Lung (tissue), 12 donors: ENCODE measurements around the gene PITPNB. TPM values are rescaled to one million over a fixed set of nuclear protein-coding genes. Genes with fewer than 3 reads are reported as not detected.

Experiments used
- ATAC-seq: fragments of 200-7000 bp; cut with Tn5 transposase; one replicate; pipeline ENCODE4 v1.9.1; 2020; ENCODE audit warnings: moderate number of reproducible peaks; ENCODE audit not compliant: insufficient read depth, low FRiP score
- DNase-seq, 3 donors: peaks; one replicate each; pipeline ENCODE4 v3.0.0-alpha.2; 2013 to 2017
- H3K27ac ChIP-seq, 2 donors: one replicate each; pipeline ENCODE4 v1.5.1; 2013; ENCODE audit warnings: mild to moderate bottlenecking in 2 of 2, moderate library complexity in 2 of 2, control low read depth in 1 of 2, inconsistent platforms in 1 of 2, low read depth in 1 of 2, low read length in 1 of 2
- H3K27me3 ChIP-seq, 3 donors: one replicate each; pipeline ENCODE4 v1.5.1; 2013; ENCODE audit warnings: low read length in 2 of 3; ENCODE audit not compliant: control insufficient read depth in 3 of 3, insufficient read depth in 3 of 3
- H3K36me3 ChIP-seq, 4 donors: one replicate each; pipeline ENCODE4 v1.5.1; 2013; ENCODE audit warnings: low read length in 4 of 4, mild to moderate bottlenecking in 1 of 4, moderate library complexity in 1 of 4; ENCODE audit not compliant: control insufficient read depth in 4 of 4, insufficient read depth in 4 of 4
- H3K4me1 ChIP-seq, 5 donors: one replicate each; pipeline ENCODE4 v1.5.1; 2013; ENCODE audit warnings: low read length in 5 of 5, mild to moderate bottlenecking in 2 of 5, moderate library complexity in 1 of 5; ENCODE audit not compliant: control insufficient read depth in 5 of 5, insufficient read depth in 5 of 5
- H3K4me3 ChIP-seq: one replicate; pipeline ENCODE4 v1.5.1; 2013; ENCODE audit warnings: mild to moderate bottlenecking, control low read depth, moderate library complexity
- H3K9ac ChIP-seq, 2 donors: one replicate each; pipeline ENCODE4 v1.5.1; 2013; ENCODE audit warnings: low read length in 2 of 2, control low read depth in 1 of 2; ENCODE audit not compliant: insufficient read depth in 1 of 2
- H3K9me3 ChIP-seq, 4 donors: one replicate each; pipeline ENCODE4 v1.5.1; 2013; ENCODE audit warnings: low read length in 3 of 4, mild to moderate bottlenecking in 1 of 4, moderate library complexity in 1 of 4; ENCODE audit not compliant: control insufficient read depth in 4 of 4, insufficient read depth in 3 of 4
- CTCF ChIP-seq: IDR thresholded peaks from 2 replicates; pipeline ENCODE4 v1.5.1; 2012; ENCODE audit warnings: mild to moderate bottlenecking; ENCODE audit errors: control extremely low read depth, extremely low read depth
- WGBS, 2 donors: extraction: QIAGEN DNeasy Blood & Tissue Kit; methylation state at CpG; one replicate each; pipeline ENCODE4 v1.1.7; 2013; 5-methylcytosine and 5-hydroxymethylcytosine counted together
- polyA plus RNA-seq, 2 donors: library from polyadenylated mRNA; stranded (reverse); fragments of 200-250 nt; gene quantifications; one replicate each; pipeline ENCODE4 v1.2.1, GENCODE V29; 2013
- total RNA-seq, 2 donors: library from RNA; depleted of rRNA in 1 of 2; stranded (reverse); fragments of >200 nt in 1 of 2; gene quantifications; one replicate each; pipeline ENCODE4 v1.2.1, GENCODE V29; 2014 to 2021
- donor health status: control.
- donor health status: control.
- donor health status: Bipolar disorder and iron deficiency.
- donor health status: healthy.
- donor health status: DM: yes; HTN: yes; CAD: no.

PITPNB gene
- total and polyA plus RNA-seq, 4 donors = 19.2 to 73.5 (median 37.5) TPM

GRCh38 chr22:27875951-27876350, 43.1 kb downstream of the PITPNB start:
- Histone ChIP-seq H3K4me3 (no peak overlapping the region), H3K9me3 (no peaks in the 10 kb centered on the region), H3K27me3 (no peaks in the 10 kb centered on the region), H3K27ac (no peak overlapping the region), H3K36me3 (peaks cover 8 to 29% (median 14%) of the 10 kb centered on the region in 4 donors), H3K9ac (no peak overlapping the region), H3K4me1 (peaks cover 0 to 24% (median 5%) of the 10 kb centered on the region in 5 donors)
- WGBS, 2 donors = 83 to 87% methylated on average over 2 of the region's 2 CpGs
- no peak for DNase-seq
- no peak for TF ChIP-seq CTCF
- ATAC-seq = no peak

- 71 to 78% methylated on average over 3 of the region's 3 CpGs for WGBS, 2 donors
- DNase-seq (no peak), ATAC-seq (no peak)
- Histone ChIP-seq H3K9me3 (no peaks in the 10 kb centered on the region), H3K9ac (no peak overlapping the region), H3K4me1 (peaks cover 0 to 24% (median 6%) of the 10 kb centered on the region in 5 donors), H3K27me3 (no peaks in the 10 kb centered on the region), H3K27ac (no peak overlapping the region), H3K36me3 (peaks cover 8 to 35% (median 15%) of the 10 kb centered on the region in 4 donors), H3K4me3 (no peak overlapping the region)
- no peak for TF ChIP-seq CTCF
Measured at GRCh38 chr22:27874764-27875163, 44.3 kb downstream of the PITPNB start.

GRCh38 chr22:27874185-27874584, 44.9 kb downstream of the PITPNB start:
- ATAC-seq = no peak
- WGBS, 2 donors = 96% methylated on average over 6 of the region's 6 CpGs
- Histone ChIP-seq H3K4me1 (peaks cover 0 to 24% (median 11%) of the 10 kb centered on the region in 5 donors), H3K27me3 (no peaks in the 10 kb centered on the region), H3K9ac (no peak overlapping the region), H3K9me3 (no peaks in the 10 kb centered on the region), H3K36me3 (peaks cover 8 to 39% (median 17%) of the 10 kb centered on the region in 4 donors), H3K27ac (peak overlapping the region in 1 of 2 donors; percentile 77), H3K4me3 (no peak overlapping the region)
- TF ChIP-seq CTCF = no peak
- DNase-seq = no peak

- TF ChIP-seq CTCF = no peak
- H3K27ac ChIP-seq = peak overlapping the region in 1 of 2 donors; percentile 65
- 75 to 88% methylated on average over 2 of the region's 2 CpGs for WGBS, 2 donors
- H3K36me3 ChIP-seq = peaks cover 8 to 39% (median 21%) of the 10 kb centered on the region in 4 donors
- no peak overlapping the region for H3K9ac ChIP-seq
- DNase-seq = no peak
- peaks cover 0 to 24% (median 12%) of the 10 kb centered on the region in 5 donors for H3K4me1 ChIP-seq
- ATAC-seq = no peak
- H3K4me3 ChIP-seq = no peak overlapping the region
- no peaks in the 10 kb centered on the region for H3K27me3 ChIP-seq
- no peaks in the 10 kb centered on the region for H3K9me3 ChIP-seq
Measured at GRCh38 chr22:27873472-27873871, 45.6 kb downstream of the PITPNB start.
